GM19395 (cell line): ENCODE data around the gene UBE2K.
"Not testable (repeated sequence)": the region's sequence is repeated elsewhere in the genome, so short reads cannot be mapped to it uniquely, and the experiment has no call there.

Experiments used
- ATAC-seq: cut with Tn5 transposase; IDR thresholded peaks from one replicate; pipeline ENCODE4 v1.9.1; 2021; ENCODE audit warnings: mild to moderate bottlenecking, moderate library complexity; ENCODE audit not compliant: unreplicated experiment

The UBE2K gene

GRCh38 chr4:39697740-39698423 is at the start of gene UBE2K:
Gene UBE2K (plus strand): TSS chr4:39698136. CDS start chr4:39698328, 192 bp downstream.
- ATAC-seq = peak; percentile 78

GRCh38 chr4:39648213-39648612 is 49.7 kb upstream of the UBE2K start:
- no peak for ATAC-seq

GRCh38 chr4:39648827-39649558 is 48.9 kb upstream of the UBE2K start:
- ATAC-seq = no peak

- ATAC-seq = no peak
These were observed 48.2 kb upstream of the UBE2K start for GRCh38 chr4:39649639-39650265.

- not testable (repeated sequence) for ATAC-seq
These were observed 46.4 kb upstream of the UBE2K start for GRCh38 chr4:39651586-39651985.

GRCh38 chr4:39655211-39655610 is 42.7 kb upstream of the UBE2K start:
- ATAC-seq = no peak

- no peak for ATAC-seq
These were observed 42.1 kb upstream of the UBE2K start for GRCh38 chr4:39655876-39656275.

- ATAC-seq = not testable (repeated sequence)
These were observed 41.3 kb upstream of the UBE2K start for GRCh38 chr4:39656638-39657037.

- ATAC-seq = peak; percentile 74
These were observed 40.5 kb upstream of the UBE2K start for GRCh38 chr4:39657465-39657864.

- ATAC-seq = no peak
These were observed 39.2 kb upstream of the UBE2K start for GRCh38 chr4:39658756-39659155.

GRCh38 chr4:39660045-39660444 is 37.9 kb upstream of the UBE2K start:
- no peak for ATAC-seq

GRCh38 chr4:39660757-39661156 is 37.2 kb upstream of the UBE2K start:
- ATAC-seq = no peak

- ATAC-seq = no peak
These were observed 35.3 kb upstream of the UBE2K start for GRCh38 chr4:39662683-39663082.

- ATAC-seq = no peak
These were observed 32.9 kb upstream of the UBE2K start for GRCh38 chr4:39664828-39665731.

GRCh38 chr4:39667706-39668105 is 30.2 kb upstream of the UBE2K start:
- no peak for ATAC-seq

GRCh38 chr4:39668887-39669286 is 29.0 kb upstream of the UBE2K start:
- ATAC-seq = no peak

- ATAC-seq = not testable (repeated sequence)
These were observed 27.6 kb upstream of the UBE2K start for GRCh38 chr4:39670296-39670695.

GRCh38 chr4:39675681-39676080 is 22.3 kb upstream of the UBE2K start:
- not testable (repeated sequence) for ATAC-seq

GRCh38 chr4:39681003-39681402 is 16.9 kb upstream of the UBE2K start:
- ATAC-seq = not testable (repeated sequence)

- ATAC-seq = peak; percentile 75
These were observed 15.8 kb upstream of the UBE2K start for GRCh38 chr4:39682138-39682537.

GRCh38 chr4:39685990-39686389 is 11.9 kb upstream of the UBE2K start:
- ATAC-seq = no peak
